MM.1S (cell line): ENCODE measurements around the gene NELL1.

Experiments
- DNase-seq: peaks from one replicate; pipeline ENCODE4 v3.0.0-alpha.2; 2015
- H2AFZ ChIP-seq: fragments of 300-600 bp; sonication (generic); 2 replicates; pipeline ENCODE4 v1.6.0; 2016; ENCODE audit warnings: antibody characterized with exemption, low read length
- H3F3A ChIP-seq: fragments of 300-600 bp; sonication (generic); 2 replicates; pipeline ENCODE4 v1.6.1; 2016; ENCODE audit warnings: mild to moderate bottlenecking, antibody characterized with exemption, low read length, moderate library complexity, mixed read lengths; ENCODE audit not compliant: insufficient read depth
- H3K27ac ChIP-seq: fragments of 300-600 bp; sonication (generic); 2 replicates; pipeline ENCODE4 v1.5.1; 2016; ENCODE audit warnings: mild to moderate bottlenecking, low read length
- H3K27me3 ChIP-seq: fragments of 300-600 bp; sonication (generic); replicated peaks from 2 replicates; pipeline ENCODE4 v1.6.0; 2016; ENCODE audit warnings: low read length; ENCODE audit not compliant: insufficient read depth
- H3K36me3 ChIP-seq: fragments of 300-600 bp; sonication (generic); replicated peaks from 2 replicates; pipeline ENCODE4 v1.6.1; 2016; ENCODE audit warnings: mild to moderate bottlenecking, low read length, mixed read lengths; ENCODE audit not compliant: insufficient read depth
- H3K4me1 ChIP-seq: fragments of 300-600 bp; sonication (generic); 2 replicates; pipeline ENCODE4 v1.6.1; 2016; ENCODE audit warnings: low read length, mixed read lengths
- H3K4me2 ChIP-seq: fragments of 300-600 bp; sonication (generic); 2 replicates; pipeline ENCODE4 v1.6.0; 2016; ENCODE audit warnings: low read depth, low read length
- H3K4me3 ChIP-seq: fragments of 300-600 bp; sonication (generic); 2 replicates; pipeline ENCODE4 v1.5.1; 2016; ENCODE audit warnings: low read length, mixed read lengths
- H3K79me2 ChIP-seq: fragments of 300-600 bp; sonication (generic); 2 replicates; pipeline ENCODE4 v1.6.1; 2016; ENCODE audit warnings: mixed run types, low read length, mixed read lengths
- H3K9ac ChIP-seq: fragments of 300-600 bp; sonication (generic); 2 replicates; pipeline ENCODE4 v1.6.1; 2016; ENCODE audit warnings: low read length, mixed read lengths
- H3K9me2 ChIP-seq: fragments of 300-600 bp; sonication (generic); replicated peaks from 2 replicates; pipeline ENCODE4 v1.6.1; 2016; ENCODE audit warnings: mild to moderate bottlenecking, low read length, mixed read lengths; ENCODE audit not compliant: insufficient read depth
- H3K9me3 ChIP-seq: fragments of 300-600 bp; sonication (generic); replicated peaks from 2 replicates; pipeline ENCODE4 v1.6.1; 2016; ENCODE audit warnings: mild to moderate bottlenecking, low read length, mixed read lengths; ENCODE audit not compliant: insufficient read depth
- H4K20me1 ChIP-seq: fragments of 300-600 bp; sonication (generic); 2 replicates; pipeline ENCODE4 v1.6.1; 2016; ENCODE audit warnings: mild to moderate bottlenecking, low read length, moderate library complexity, mixed read lengths; ENCODE audit not compliant: insufficient read depth
- EZH2 ChIP-seq: fragments of 300-600 bp; sonication (generic); optimal IDR thresholded peaks from 2 replicates; pipeline ENCODE3; 2017; ENCODE audit warnings: low read depth, mild to moderate bottlenecking, antibody characterized with exemption, low read length, mixed read lengths
- EZH2phosphoT487 ChIP-seq: fragments of 300-600 bp; sonication (generic); IDR thresholded peaks from 2 replicates; pipeline ENCODE4 v1.6.1; 2018; ENCODE audit warnings: antibody characterized with exemption, low read length
- TF ChIP-seq, protein P1 (sequence below): fragments of 300-600 bp; sonication (generic); IDR thresholded peaks from 2 replicates; pipeline ENCODE4 v1.5.1; 2016; ENCODE audit warnings: antibody characterized with exemption, low read length, mixed read lengths

The NELL1 gene

DNA sequence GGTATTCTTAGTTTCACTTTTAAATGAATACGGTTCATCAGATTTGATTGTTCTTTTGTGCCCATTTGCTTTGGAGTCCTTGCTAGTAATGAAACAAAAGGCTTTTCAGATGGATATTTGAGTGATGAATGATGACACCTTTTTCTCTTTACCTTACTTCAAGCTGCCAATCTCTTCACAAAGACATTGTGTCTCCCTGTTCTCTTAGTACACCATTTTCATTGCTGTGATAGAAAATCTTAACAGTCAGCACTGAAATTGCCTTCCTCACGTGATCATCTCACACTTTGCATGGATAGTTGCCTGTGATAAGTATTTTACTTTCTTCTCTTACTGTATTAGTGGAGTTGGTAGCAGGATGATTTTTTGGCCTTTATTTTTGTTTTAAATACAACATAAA is 396.6 kb downstream of the NELL1 start:
- Histone ChIP-seq H2AFZ (peak overlapping the region; percentile 17; the same call in 1 of the 2 replicates), H3K4me3 (peak overlapping the region; percentile 42), H3F3A (no peaks in the 10 kb centered on the region), H3K27ac (no peak overlapping the region), H3K9me3 (no peaks in the 10 kb centered on the region), H3K9me2 (no peaks in the 10 kb centered on the region), H3K79me2 (no peaks in the 10 kb centered on the region), H3K4me1 (0 out of 2 replicates have a peak, but pooled peaks cover 4% of the 10 kb centered on the region), H3K36me3 (no peaks in the 10 kb centered on the region), H3K9ac (no peak overlapping the region), H3K27me3 (no peaks in the 10 kb centered on the region), H4K20me1 (no peaks in the 10 kb centered on the region), H3K4me2 (peak overlapping the region; percentile 39; the same call in 1 of the 2 replicates)
- TF ChIP-seq, protein P1, sequence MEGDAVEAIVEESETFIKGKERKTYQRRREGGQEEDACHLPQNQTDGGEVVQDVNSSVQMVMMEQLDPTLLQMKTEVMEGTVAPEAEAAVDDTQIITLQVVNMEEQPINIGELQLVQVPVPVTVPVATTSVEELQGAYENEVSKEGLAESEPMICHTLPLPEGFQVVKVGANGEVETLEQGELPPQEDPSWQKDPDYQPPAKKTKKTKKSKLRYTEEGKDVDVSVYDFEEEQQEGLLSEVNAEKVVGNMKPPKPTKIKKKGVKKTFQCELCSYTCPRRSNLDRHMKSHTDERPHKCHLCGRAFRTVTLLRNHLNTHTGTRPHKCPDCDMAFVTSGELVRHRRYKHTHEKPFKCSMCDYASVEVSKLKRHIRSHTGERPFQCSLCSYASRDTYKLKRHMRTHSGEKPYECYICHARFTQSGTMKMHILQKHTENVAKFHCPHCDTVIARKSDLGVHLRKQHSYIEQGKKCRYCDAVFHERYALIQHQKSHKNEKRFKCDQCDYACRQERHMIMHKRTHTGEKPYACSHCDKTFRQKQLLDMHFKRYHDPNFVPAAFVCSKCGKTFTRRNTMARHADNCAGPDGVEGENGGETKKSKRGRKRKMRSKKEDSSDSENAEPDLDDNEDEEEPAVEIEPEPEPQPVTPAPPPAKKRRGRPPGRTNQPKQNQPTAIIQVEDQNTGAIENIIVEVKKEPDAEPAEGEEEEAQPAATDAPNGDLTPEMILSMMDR: no peak
- TF ChIP-seq EZH2phosphoT487: no peak
- TF ChIP-seq EZH2: no peak
- DNase-seq: peak; percentile 25

DNA sequence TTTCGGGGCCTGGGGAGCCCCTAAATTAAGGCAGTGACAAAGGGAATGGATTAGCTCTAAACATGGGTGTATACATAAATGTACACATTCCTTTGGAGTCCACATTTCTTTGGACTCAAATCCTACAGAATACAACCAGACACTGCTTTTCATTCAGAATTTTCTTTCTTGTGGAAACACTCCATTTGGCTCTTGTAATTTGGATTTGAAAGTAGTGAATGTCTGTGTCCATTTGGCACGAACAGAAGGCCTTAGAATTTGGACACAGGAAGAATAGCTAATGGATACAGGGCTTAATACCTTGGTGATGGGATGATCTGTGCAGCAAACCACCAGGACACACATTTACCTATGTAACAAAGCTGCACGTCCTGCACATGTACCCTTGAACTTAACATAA is 399.5 kb downstream of the NELL1 start:
- Histone ChIP-seq H2AFZ (no peak overlapping the region), H3K4me3 (no peak overlapping the region), H3F3A (peaks cover 11% of the 10 kb centered on the region), H3K36me3 (no peaks in the 10 kb centered on the region), H3K27me3 (no peaks in the 10 kb centered on the region), H3K27ac (no peak overlapping the region), H3K4me2 (no peak overlapping the region), H3K9ac (no peak overlapping the region), H3K9me3 (no peaks in the 10 kb centered on the region), H4K20me1 (no peaks in the 10 kb centered on the region), H3K79me2 (no peaks in the 10 kb centered on the region), H3K4me1 (peaks cover 21% of the 10 kb centered on the region), H3K9me2 (no peaks in the 10 kb centered on the region)
- no peak for DNase-seq
- TF ChIP-seq EZH2phosphoT487 (no peak), EZH2 (no peak)
- TF ChIP-seq, protein P1: no peak

DNA sequence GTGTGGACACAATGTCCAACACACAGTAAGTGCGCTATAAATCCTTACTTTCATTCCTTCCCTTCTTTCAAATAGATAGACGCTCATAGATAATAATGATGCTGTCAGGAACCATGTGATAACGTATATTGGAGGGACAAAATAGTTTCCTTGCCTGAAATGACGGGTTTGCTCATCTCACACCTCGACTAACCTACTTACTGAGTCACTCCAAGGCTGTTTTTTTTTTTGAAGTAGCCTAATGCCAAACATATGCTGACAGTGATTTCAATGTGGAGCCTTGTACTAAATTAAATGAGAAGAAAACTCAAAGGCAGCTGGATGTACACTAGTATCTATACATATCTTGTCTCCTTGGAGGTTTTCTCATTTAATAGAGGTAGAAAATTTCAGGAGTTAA is 400.5 kb downstream of the NELL1 start:
- TF ChIP-seq EZH2 (no peak), EZH2phosphoT487 (no peak)
- TF ChIP-seq, protein P1: no peak
- H3K4me2 ChIP-seq: no peak overlapping the region
- H3K4me3 ChIP-seq: no peak overlapping the region
- no peaks in the 10 kb centered on the region for H3K27me3 ChIP-seq
- H3K79me2 ChIP-seq: no peaks in the 10 kb centered on the region
- H3F3A ChIP-seq: peaks cover 11% of the 10 kb centered on the region
- no peak overlapping the region for H3K27ac ChIP-seq
- no peaks in the 10 kb centered on the region for H3K36me3 ChIP-seq
- H3K9ac ChIP-seq: no peak overlapping the region
- no peaks in the 10 kb centered on the region for H3K9me2 ChIP-seq
- DNase-seq: no peak
- peaks cover 21% of the 10 kb centered on the region for H3K4me1 ChIP-seq
- H3K9me3 ChIP-seq: no peaks in the 10 kb centered on the region
- no peak overlapping the region for H2AFZ ChIP-seq
- H4K20me1 ChIP-seq: no peaks in the 10 kb centered on the region
